ENCODE results near the gene ZFP2.

DNA sequence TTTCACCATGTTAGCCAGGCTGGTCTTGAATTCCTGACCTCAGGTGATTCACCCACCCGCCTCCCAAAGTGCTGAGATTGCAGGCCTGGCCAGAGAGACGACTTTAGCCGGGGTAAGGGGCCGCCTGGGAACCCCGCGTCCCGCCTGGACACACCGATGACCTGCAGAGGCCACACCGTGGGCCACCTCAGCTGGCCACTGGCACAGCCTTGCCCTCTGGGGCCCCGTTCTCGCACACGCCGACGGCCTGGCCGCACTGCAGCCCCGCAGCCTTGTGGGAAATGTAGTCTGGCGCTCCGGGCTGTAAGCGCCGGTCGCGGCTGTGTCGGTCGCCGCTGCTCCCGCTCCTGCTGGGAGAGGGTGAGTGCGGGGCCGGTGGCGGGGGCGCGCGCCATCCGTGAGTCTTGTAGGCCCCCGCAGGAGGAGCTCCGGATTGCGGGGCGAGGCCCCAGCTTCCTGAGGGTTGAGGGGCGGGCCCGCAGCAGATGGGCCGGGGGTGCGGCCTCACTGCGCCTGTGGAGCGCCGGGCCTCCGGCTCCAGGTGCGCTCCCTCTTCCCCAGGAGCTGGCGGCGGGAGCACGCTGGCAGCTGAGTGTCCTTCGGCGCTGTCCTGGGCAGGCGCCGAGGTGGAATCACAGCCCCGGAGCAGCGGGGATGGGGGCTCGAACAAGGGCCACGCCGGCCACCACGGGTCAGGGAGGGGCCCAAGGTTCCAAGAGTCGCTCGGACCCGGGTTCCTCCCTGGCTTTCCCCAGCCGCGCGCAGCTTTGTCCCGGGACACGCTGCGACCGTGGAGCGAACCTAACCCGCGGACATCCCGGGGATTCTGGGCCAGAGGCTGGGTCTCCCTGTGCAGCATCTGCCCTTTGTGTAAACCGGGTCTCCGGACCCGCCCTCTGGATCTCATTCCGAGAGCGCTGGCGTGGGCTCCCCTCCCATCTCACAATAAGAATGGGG is at the start of gene ZFP2:
- TF ChIP-seq POLR2A (IDR thresholded peaks at IDR 0.05; ENCODE audit: low read length) (no peak), GATA1 (IDR thresholded peaks at IDR 0.05; ENCODE audit: low read depth, low read length) (no peak)

Data from erythroblast (primary cell).